Fibroblast of the aortic adventitia (primary cell): Measurements from ENCODE around the gene CUBN. TPM values are rescaled to one million over a fixed set of nuclear protein-coding genes. Genes with fewer than 3 reads are reported as not detected.
A peak's percentile ranks its signal among the peaks of the same experiment; 100 is the strongest.

ENCODE experiments used
- DNase-seq: peaks from one replicate; pipeline ENCODE4 v3.0.0-alpha.2; 2010; ENCODE audit warnings: low read depth
- H3K4me3 ChIP-seq: 2 replicates; pipeline ENCODE4 v1.5.1; 2011; ENCODE audit warnings: low read depth, mild to moderate bottlenecking, control low read depth, low read length, moderate library complexity
- CTCF ChIP-seq: IDR thresholded peaks from 2 replicates; pipeline ENCODE4 v1.5.1; 2011; ENCODE audit warnings: mild to moderate bottlenecking, low read length, control low read depth, inconsistent platforms; ENCODE audit not compliant: insufficient read depth
- total RNA-seq: library from RNA; depleted of rRNA; stranded (reverse); fragments of >200 nt; gene quantifications from 2 replicates; pipeline ENCODE4 v1.2.3, GENCODE V29; 2012; ENCODE audit warnings: low replicate concordance

The CUBN gene
- total RNA-seq, 1 donor, result 4.2 TPM

DNA sequence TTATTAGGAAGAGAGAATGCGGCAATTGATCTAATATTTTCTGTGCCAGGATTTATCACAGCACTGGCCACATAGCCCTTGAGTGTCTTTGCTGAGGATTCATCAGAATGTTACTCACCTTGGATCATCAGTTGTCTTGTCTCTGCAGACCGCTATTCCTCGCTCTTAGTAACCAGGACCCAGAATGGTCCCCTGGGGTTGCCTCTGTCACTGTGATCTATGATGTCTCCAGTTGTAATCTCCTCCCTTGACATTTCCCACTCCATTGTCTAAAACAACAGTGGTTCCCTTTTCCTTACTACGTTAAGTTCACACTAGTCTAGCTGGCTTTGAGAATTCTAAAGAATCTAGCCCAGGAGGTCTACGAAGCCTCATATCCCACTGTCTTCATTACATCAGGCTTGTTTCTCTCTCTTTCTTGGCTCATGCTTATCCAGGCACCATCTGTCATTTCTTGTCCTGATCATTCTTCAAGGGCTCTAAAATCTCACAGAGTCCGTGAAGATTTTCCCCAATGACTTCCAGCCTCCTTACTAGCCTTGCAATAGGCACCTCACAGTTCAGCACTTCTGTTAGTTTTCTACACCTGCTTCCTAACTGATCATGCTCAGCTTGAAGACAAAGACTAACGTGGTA lies 125.8 kb downstream of the CUBN start:
- DNase-seq, result no peak
- no peak overlapping the region for H3K4me3 ChIP-seq
- no peak for TF ChIP-seq CTCF

DNA sequence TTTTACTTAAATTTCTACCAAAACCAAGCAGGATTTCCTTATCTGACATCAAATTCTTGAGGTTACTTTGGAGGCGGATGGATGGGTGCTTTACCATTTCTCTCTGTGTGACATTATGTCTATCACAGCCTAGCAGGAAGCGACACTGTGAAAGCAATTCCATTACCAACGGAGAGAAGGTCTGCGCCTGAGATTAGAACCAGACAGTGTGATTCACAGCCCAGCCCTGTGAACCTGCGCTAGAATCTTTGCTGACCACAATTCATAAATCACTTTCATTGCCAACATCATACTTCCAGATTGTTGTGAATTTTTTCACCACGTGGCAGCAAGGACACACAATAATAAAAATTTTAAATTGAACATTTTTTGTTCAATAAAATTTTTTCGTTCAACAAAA lies 126.5 kb downstream of the CUBN start:
- peak; percentile 95 for DNase-seq
- no peak overlapping the region for H3K4me3 ChIP-seq
- no peak for TF ChIP-seq CTCF

DNA sequence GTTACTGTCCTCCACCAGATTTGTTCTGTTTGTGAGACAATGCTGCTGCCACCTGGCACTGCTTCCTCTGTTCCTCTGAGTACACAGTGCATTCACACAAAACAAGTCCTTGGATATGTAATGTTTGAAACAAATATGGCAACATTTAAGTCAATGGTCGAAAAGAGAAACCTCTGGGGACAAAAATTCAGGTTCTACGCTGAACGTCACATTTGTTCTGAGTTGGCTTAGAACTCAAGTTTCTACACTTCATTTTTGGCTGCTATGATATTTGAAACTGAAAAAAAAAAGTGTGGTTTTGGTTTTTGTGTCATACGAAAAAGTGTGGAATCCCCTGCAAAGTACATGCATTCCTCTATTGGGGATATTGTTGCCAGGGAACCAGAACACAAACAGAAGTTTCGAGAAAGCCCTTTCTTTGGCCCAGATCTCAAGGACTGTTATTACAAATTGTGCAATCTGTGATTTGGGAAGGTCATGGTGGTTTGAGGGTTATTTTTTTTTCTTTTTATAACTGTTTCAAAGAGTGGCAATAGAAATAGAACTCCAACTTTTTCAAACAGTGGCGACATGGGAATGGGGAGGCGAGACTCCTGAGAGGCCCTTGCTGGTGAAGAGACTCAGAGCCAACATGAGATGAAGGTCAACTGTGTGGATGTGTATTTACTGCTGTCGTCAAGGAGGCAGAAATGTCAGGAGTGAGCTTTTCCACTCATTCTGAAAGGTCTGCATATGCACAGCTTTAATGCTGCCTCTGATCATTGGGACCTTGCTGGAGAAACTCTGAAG lies 127.5 kb downstream of the CUBN start:
- H3K4me3 ChIP-seq, result no peak overlapping the region
- DNase-seq, result peak; percentile 99
- no peak for TF ChIP-seq CTCF

- peak; percentile 56 for DNase-seq
- no peak overlapping the region for H3K4me3 ChIP-seq
- no peak for TF ChIP-seq CTCF
Observed at GRCh38 chr10:17001297-17001744, 128.3 kb downstream of the CUBN start.

DNA sequence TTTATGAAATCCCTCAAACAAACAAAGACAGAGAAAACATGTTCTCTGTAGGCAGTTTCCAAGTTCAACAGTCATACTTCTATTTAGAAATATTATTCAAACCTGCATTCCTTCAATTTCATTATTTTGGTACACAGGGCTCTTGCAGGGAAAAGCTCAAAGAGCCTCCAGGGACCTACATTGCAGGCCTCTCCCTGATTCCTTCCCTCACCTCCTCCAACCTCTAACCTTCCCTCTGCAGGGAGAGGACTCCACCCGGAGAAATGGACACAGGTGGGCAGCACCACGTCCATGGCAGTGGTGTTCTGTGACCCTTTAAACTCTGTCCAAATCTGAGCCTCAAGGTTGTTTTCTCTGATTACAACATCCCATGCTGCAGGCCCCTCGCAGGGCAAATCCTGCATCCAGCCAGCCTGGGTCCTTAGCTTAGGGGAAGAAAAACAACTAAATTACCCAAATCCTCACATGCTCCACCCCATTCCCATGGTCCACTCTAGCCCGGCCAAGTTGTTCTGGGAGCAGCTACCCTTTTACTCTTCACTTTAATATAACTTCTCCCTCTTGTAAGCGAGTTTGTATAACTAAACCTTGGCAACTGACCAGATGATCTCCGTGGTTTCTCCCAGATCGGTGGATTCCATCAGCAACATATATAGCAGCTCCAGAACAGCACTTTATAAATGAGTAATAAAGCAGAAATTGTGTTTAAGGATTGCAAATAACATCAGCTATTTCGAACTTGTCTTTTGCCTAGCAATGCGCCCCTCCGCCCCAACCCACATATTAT lies 129.8 kb downstream of the CUBN start:
- no peak overlapping the region for H3K4me3 ChIP-seq
- TF ChIP-seq CTCF, result no peak
- DNase-seq, result peak; percentile 51

DNA sequence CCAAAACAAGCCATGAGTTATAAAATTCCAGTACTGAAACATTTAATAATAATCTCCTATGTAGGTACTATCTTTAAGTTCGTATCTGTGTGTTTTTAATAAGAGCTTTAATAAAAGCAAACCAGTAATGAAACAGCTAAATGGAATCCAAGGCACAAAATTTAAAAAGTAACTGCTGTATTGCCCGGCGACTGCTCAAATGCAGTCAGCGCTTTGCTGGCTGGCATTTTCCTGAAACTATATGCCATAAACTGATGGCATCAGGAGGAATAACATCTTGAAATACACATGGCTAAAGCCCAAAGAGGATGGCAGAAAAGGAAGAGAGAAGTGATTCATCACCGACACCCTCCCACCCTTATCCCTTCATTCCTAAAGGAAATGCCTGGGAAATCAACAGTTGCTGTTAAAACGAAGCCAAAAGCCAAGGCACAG lies 133.1 kb downstream of the CUBN start:
- H3K4me3 ChIP-seq, result no peak overlapping the region
- DNase-seq, result peak; percentile 73
- TF ChIP-seq CTCF, result no peak
